ENCODE results near the gene NPPC.

- TF ChIP-seq POLR2A (IDR thresholded peaks at IDR 0.05; ENCODE audit: low read length) (no peak), EHMT2 (IDR thresholded peaks at IDR 0.05; ENCODE audit: low read depth) (no peak), CTCF (IDR thresholded peaks at IDR 0.05) (no peak), EHF (CRISPR knock-in tag; IDR thresholded peaks at IDR 0.05) (no peak), USF2 (IDR thresholded peaks at IDR 0.05) (no peak), KDM1A (IDR thresholded peaks at IDR 0.05; ENCODE audit: low read depth) (no peak), MYC (IDR thresholded peaks at IDR 0.05; ENCODE audit: borderline replicate concordance, low read length) (no peak), ZFP36 (IDR thresholded peaks at IDR 0.05; ENCODE audit: borderline replicate concordance, partially characterized antibody) (no peak), BHLHE40 (IDR thresholded peaks at IDR 0.05; ENCODE audit: low read depth, low read length) (no peak)
Measured at GRCh38 chr2:231917280-231918066, 8.7 kb downstream of the NPPC start.

All from A549 (cell line).